Tibial nerve (tissue), 4 donors: ENCODE measurements around the gene HSPA1L.

ENCODE experiments used
- EP300 ChIP-seq, 2 donors: sonication (generic); formaldehyde crosslinking; IDR thresholded peaks; one replicate each; pipeline ENCODE4 v1.6.1; 2017; ENCODE audit warnings: antibody characterized with exemption in 2 of 2, mild to moderate bottlenecking in 1 of 2
- POLR2A ChIP-seq, 2 donors: fragments of 450-650 bp; IDR thresholded peaks; one replicate each; pipeline ENCODE4 v1.6.1; 2017; ENCODE audit warnings: antibody characterized with exemption in 2 of 2, mild to moderate bottlenecking in 2 of 2, moderate library complexity in 2 of 2
- TF ChIP-seq, protein P1 (sequence below), 5 experiments: fragments of 200-600 bp in 3 of 5; fragments of 450-650 bp in 2 of 5; sonication (generic) in 3 of 5; IDR thresholded peaks; one replicate each; pipeline ENCODE4 v1.5.1; 2016 to 2019; ENCODE audit warnings: antibody characterized with exemption in 5 of 5, mild to moderate bottlenecking in 3 of 5, moderate library complexity in 2 of 5

DNA sequence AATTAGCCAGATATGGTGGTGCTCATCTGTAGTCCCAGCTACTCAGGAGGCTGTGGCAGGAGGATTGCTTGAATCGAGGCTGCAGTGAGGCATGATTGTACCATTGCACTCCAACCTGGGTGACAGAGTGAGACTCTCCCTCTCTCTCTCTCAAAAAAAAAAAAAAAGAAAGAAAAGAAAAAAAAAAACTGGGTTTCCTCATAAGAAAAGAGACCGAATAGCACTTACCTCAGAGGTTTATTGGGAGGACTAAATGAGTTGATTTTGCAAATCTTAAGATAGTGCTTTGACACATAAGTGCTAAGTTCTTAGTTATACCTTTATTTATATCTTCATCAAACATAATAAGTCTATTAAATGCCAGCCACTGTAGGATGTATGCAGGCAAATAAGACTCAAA is 44.2 kb downstream of the HSPA1L start:
- TF ChIP-seq, protein P1, sequence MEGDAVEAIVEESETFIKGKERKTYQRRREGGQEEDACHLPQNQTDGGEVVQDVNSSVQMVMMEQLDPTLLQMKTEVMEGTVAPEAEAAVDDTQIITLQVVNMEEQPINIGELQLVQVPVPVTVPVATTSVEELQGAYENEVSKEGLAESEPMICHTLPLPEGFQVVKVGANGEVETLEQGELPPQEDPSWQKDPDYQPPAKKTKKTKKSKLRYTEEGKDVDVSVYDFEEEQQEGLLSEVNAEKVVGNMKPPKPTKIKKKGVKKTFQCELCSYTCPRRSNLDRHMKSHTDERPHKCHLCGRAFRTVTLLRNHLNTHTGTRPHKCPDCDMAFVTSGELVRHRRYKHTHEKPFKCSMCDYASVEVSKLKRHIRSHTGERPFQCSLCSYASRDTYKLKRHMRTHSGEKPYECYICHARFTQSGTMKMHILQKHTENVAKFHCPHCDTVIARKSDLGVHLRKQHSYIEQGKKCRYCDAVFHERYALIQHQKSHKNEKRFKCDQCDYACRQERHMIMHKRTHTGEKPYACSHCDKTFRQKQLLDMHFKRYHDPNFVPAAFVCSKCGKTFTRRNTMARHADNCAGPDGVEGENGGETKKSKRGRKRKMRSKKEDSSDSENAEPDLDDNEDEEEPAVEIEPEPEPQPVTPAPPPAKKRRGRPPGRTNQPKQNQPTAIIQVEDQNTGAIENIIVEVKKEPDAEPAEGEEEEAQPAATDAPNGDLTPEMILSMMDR (IDR thresholded peaks at IDR 0.05) = no peak
- TF ChIP-seq POLR2A (IDR thresholded peaks at IDR 0.05) = no peak
- no peak for TF ChIP-seq EP300 (IDR thresholded peaks at IDR 0.05)
